Right lobe of liver (tissue), 4 donors: Measurements from ENCODE around the gene KPNB1.

Experiments
- CTCF ChIP-seq, 4 donors: fragments of 200-600 bp in 3 of 4; fragments of 450-650 bp in 1 of 4; IDR thresholded peaks; one replicate each; pipeline versions ENCODE4 v1.5.1 to v1.8.0; 2016 to 2022; ENCODE audit warnings: antibody characterized with exemption in 4 of 4, mild to moderate bottlenecking in 2 of 4
- POLR2A ChIP-seq: fragments of 450-650 bp; IDR thresholded peaks from one replicate; pipeline ENCODE4 v1.6.1; 2017; ENCODE audit warnings: antibody characterized with exemption, mild to moderate bottlenecking
- donor health status: DM: no; HTN: no; CAD: no.
- donor health status: DM: no; HTN: no; CAD: no.
- donor health status: DM: no; HTN: yes; CAD: no.

- no peak for TF ChIP-seq CTCF (IDR thresholded peaks at IDR 0.05)
- no peak for TF ChIP-seq POLR2A
Observed at GRCh38 chr17:47725446-47726111, 75.9 kb downstream of the KPNB1 start.
